Subcutaneous adipose tissue (tissue), 4 donors: ENCODE results near the gene IFIH1. TPM values are rescaled to one million over a fixed set of nuclear protein-coding genes. Genes with fewer than 3 reads are reported as not detected.

Source experiments
- CTCF ChIP-seq: fragments of 450-650 bp; IDR thresholded peaks from one replicate; pipeline ENCODE4 v1.5.1; 2016; ENCODE audit warnings: low read depth, mild to moderate bottlenecking, control low read depth, antibody characterized with exemption, moderate library complexity
- total RNA-seq, 4 donors: library from RNA; depleted of rRNA; stranded (reverse); fragments of >200 nt; gene quantifications; one replicate each; pipeline ENCODE4 v1.1.0, GENCODE V29; 2016

The IFIH1 gene
- total RNA-seq, 4 donors from 2014 or later: 14.3 to 20.5 (median 16.6) TPM

GRCh38 chr2:162267496-162267895, 51.0 kb downstream of the IFIH1 start:
- no peak for TF ChIP-seq CTCF

GRCh38 chr2:162266460-162266760, 52.1 kb downstream of the IFIH1 start:
- no peak for TF ChIP-seq CTCF

- TF ChIP-seq CTCF: no peak
Observed at GRCh38 chr2:162265666-162266459, 52.6 kb downstream of the IFIH1 start.

- TF ChIP-seq CTCF: no peak
Observed at GRCh38 chr2:162261032-162261945, 57.2 kb downstream of the IFIH1 start.

GRCh38 chr2:162258686-162259085, 59.8 kb downstream of the IFIH1 start:
- TF ChIP-seq CTCF: no peak

- TF ChIP-seq CTCF: no peak
Observed at GRCh38 chr2:162258169-162258568, 60.3 kb downstream of the IFIH1 start.

GRCh38 chr2:162257425-162257824, 61.1 kb downstream of the IFIH1 start:
- TF ChIP-seq CTCF: no peak
